HepG2 (cell line): ENCODE data around the gene OR11A1. TPM values are rescaled to one million over a fixed set of nuclear protein-coding genes. Genes with fewer than 3 reads are reported as not detected.

Source experiments
- ATAC-seq: fragments of 200-7000 bp; cut with Tn5 transposase; 3 replicates; pipeline ENCODE4 v1.9.1; 2020; ENCODE audit warnings: mild to moderate bottlenecking, moderate library complexity
- BruUV-seq: library from RNA; stranded (reverse); fragments of 400-500 nt; replicated peaks from 2 replicates; lab custom pipeline; 2021; lab: Mats Ljungman, UMichigan
- CTCF ChIA-PET: fragments of 300-600 bp; formaldehyde crosslinking; extraction: SDS; loops from one replicate; lab custom pipeline; 2021; ENCODE audit warnings: low total read pairs, inconsistent platforms, low intra/inter-chr PET ratio; lab: Yijun Ruan, JAX
- POLR2A ChIA-PET: fragments of 350-600 bp; sonication (Branson Sonifier 250); formaldehyde crosslinking; loops from one replicate; lab custom pipeline; 2020; ENCODE audit warnings: antibody characterized with exemption, inconsistent platforms; lab: Yijun Ruan, JAX
- DNase-seq: peaks from one replicate; pipeline ENCODE4 v3.0.0-alpha.2; 2015; ENCODE audit warnings: low spot score
- FAIRE-seq: peaks from 3 replicates; lab custom pipeline; 2011; peaks lifted over from hg19 to GRCh38; lab: Jason Lieb, UNC
- H2AFZ ChIP-seq: one replicate; pipeline ENCODE4 v1.6.1; 2011; ENCODE audit warnings: low read length, inconsistent platforms
- H3K27ac ChIP-seq: fragments of 300-600 bp; 3 replicates; pipeline ENCODE4 v1.8.0; 2011; ENCODE audit warnings: mixed run types, mild to moderate bottlenecking, mixed read lengths, low read length, inconsistent platforms; ENCODE audit not compliant: insufficient read depth; ENCODE audit errors: extremely low read length
- H3K27me3 ChIP-seq, 2 experiments: fragments of 200-600 bp in 1 of 2; 2 replicates in 1 of 2; 3 replicates in 1 of 2; pipeline versions ENCODE4 v1.6.0 to v1.8.0; 2011; ENCODE audit warnings: low read length in 2 of 2, mild to moderate bottlenecking in 2 of 2, moderate library complexity in 2 of 2, inconsistent platforms in 1 of 2; ENCODE audit not compliant: insufficient read depth in 2 of 2, control insufficient read depth in 1 of 2
- H3K36me3 ChIP-seq, 2 experiments: fragments of 200-600 bp in 1 of 2; replicated peaks in 1 of 2; 2 replicates in 1 of 2; 3 replicates in 1 of 2; pipeline versions ENCODE4 v1.5.1 to v1.8.0; 2011; ENCODE audit warnings: low read length in 2 of 2, inconsistent platforms in 1 of 2; ENCODE audit not compliant: insufficient read depth in 2 of 2, control insufficient read depth in 1 of 2
- H3K4me1 ChIP-seq: 2 replicates; pipeline ENCODE4 v1.5.1; 2012; ENCODE audit warnings: low read length, inconsistent platforms; ENCODE audit not compliant: insufficient read depth
- H3K4me2 ChIP-seq: 2 replicates; pipeline ENCODE4 v1.6.0; 2011; ENCODE audit warnings: low read depth, low read length, inconsistent platforms
- H3K4me3 ChIP-seq, 3 experiments: fragments of 200-600 bp in 1 of 3; sonication (generic), shearing (Covaris generic) in 1 of 3; replicated peaks in 1 of 3; 2 replicates each; pipeline ENCODE4 v1.5.1; 2011 to 2016; ENCODE audit warnings: low read length in 3 of 3, inconsistent platforms in 2 of 3, low read depth in 2 of 3, mild to moderate bottlenecking in 2 of 3, control low read depth in 1 of 3, mixed read lengths in 1 of 3; ENCODE audit not compliant: insufficient read depth in 1 of 3
- H3K79me2 ChIP-seq: one replicate; pipeline ENCODE4 v1.6.1; 2011; ENCODE audit warnings: low read length, inconsistent platforms; ENCODE audit not compliant: insufficient read depth
- H3K9ac ChIP-seq: 2 replicates; pipeline ENCODE4 v1.6.0; 2011; ENCODE audit warnings: mild to moderate bottlenecking, low read depth, low read length, inconsistent platforms; ENCODE audit not compliant: insufficient read depth
- H3K9me3 ChIP-seq: 2 replicates; pipeline ENCODE4 v1.5.1; 2012; ENCODE audit warnings: mild to moderate bottlenecking, low read length
- H4K20me1 ChIP-seq: 2 replicates; pipeline ENCODE4 v1.6.0; 2011; ENCODE audit warnings: inconsistent platforms, mild to moderate bottlenecking, low read length, moderate library complexity; ENCODE audit not compliant: insufficient read depth
- FOXA1 ChIP-seq, 2 experiments: fragments of 450-650 bp in 1 of 2; sonication (generic) in 1 of 2; formaldehyde crosslinking in 1 of 2; IDR thresholded peaks; 2 replicates each; pipeline versions ENCODE4 v1.4.0 to v1.6.1; 2016 to 2020; ENCODE audit warnings: missing genetic modification reagents in 1 of 2
- KLF9 ChIP-seq: IDR thresholded peaks from 2 replicates; pipeline ENCODE4 v1.6.1; 2016; ENCODE audit warnings: low read depth
- MED8 ChIP-seq: sonication (generic); formaldehyde crosslinking; IDR thresholded peaks from 2 replicates; pipeline ENCODE4 v1.8.1; 2023; ENCODE audit warnings: mild to moderate bottlenecking, missing genetic modification reagents; ENCODE audit not compliant: insufficient replicate concordance
- NAIF1 ChIP-seq: sonication (generic); formaldehyde crosslinking; IDR thresholded peaks from 2 replicates; pipeline ENCODE4 v1.5.0; 2020; ENCODE audit warnings: mild to moderate bottlenecking, missing genetic modification reagents, borderline replicate concordance
- RBFOX2 ChIP-seq: fragments of 200-400 bp; formaldehyde crosslinking; IDR thresholded peaks from 2 replicates; pipeline ENCODE4 v1.6.1; 2017; ENCODE audit warnings: low read depth, mild to moderate bottlenecking, low read length
- SNAI1 ChIP-seq: sonication (generic); formaldehyde crosslinking; IDR thresholded peaks from 2 replicates; pipeline ENCODE4 v1.5.0; 2020; ENCODE audit warnings: mild to moderate bottlenecking, missing genetic modification reagents, borderline replicate concordance
- ZNF326 ChIP-seq: sonication (generic); formaldehyde crosslinking; IDR thresholded peaks from 2 replicates; pipeline ENCODE4 v1.4.0; 2020; ENCODE audit warnings: missing genetic modification reagents, borderline replicate concordance
- WGBS: methylation state at CpG from one replicate; pipeline ENCODE4 v1.1.6; 2017; ENCODE audit warnings: low lambda C conversion rate; 5-methylcytosine and 5-hydroxymethylcytosine counted together
- in situ Hi-C: cut with HindIII; loops from 2 replicates; pipeline ENCODE4 v1.10.0; 2017; ENCODE audit warnings: low pct_unique_long_range_greater_than_20kb; ENCODE audit not compliant: extremely low pct_ligation_motif_present
- intact Hi-C: fragments of 100-400 bp; cut with micrococcal nuclease; formaldehyde crosslinking; loops from one replicate; pipeline ENCODE4 v1.10.0; 2022; ENCODE audit not compliant: unreplicated experiment
- polyA plus RNA-seq, 8 experiments: library from polyadenylated mRNA; depleted of rRNA in 3 of 8; stranded (reverse) in 7 of 8; unstranded in 1 of 8; fragments of >200 nt; fragmentation: Illumina TruSeq in 4 of 8; extraction: Trizol in 4 of 8; gene quantifications; 2 replicates each; pipeline versions ENCODE4 v1.2.1 to v1.2.3, GENCODE V29; 2011 to 2016; ENCODE audit warnings: low read depth in 4 of 8, missing spikeins in 1 of 8, mixed read lengths in 1 of 8; ENCODE audit not compliant: insufficient read depth in 1 of 8
- total RNA-seq, 5 experiments: library from RNA; depleted of rRNA; stranded (reverse); fragments of >200 nt; fragmentation: Illumina TruSeq; extraction: Trizol; gene quantifications; 2 replicates each; pipeline ENCODE4 v1.2.3, GENCODE V29; 2016; ENCODE audit warnings: low read depth in 1 of 5
- TF ChIP-seq, protein P1 (sequence below): sonication (generic); formaldehyde crosslinking; IDR thresholded peaks from 2 replicates; pipeline ENCODE4 v1.8.0; 2022; ENCODE audit warnings: missing genetic modification reagents, low read depth, mild to moderate bottlenecking, borderline replicate concordance
- TF ChIP-seq, protein P2 (sequence below): sonication (generic); formaldehyde crosslinking; conservative IDR thresholded peaks from 2 replicates; pipeline ENCODE4 v1.4.0; 2020; ENCODE audit warnings: missing genetic modification reagents
- TF ChIP-seq, protein P3 (sequence below): sonication (generic); formaldehyde crosslinking; IDR thresholded peaks from 2 replicates; pipeline ENCODE4 v1.4.0; 2020; ENCODE audit warnings: missing genetic modification reagents, borderline replicate concordance

Gene OR11A1
- total and polyA plus RNA-seq, 2 of the 13 experiments (the other 11 are each of a cell fraction or from before 2014, with no cell fraction given), result not detected

DNA sequence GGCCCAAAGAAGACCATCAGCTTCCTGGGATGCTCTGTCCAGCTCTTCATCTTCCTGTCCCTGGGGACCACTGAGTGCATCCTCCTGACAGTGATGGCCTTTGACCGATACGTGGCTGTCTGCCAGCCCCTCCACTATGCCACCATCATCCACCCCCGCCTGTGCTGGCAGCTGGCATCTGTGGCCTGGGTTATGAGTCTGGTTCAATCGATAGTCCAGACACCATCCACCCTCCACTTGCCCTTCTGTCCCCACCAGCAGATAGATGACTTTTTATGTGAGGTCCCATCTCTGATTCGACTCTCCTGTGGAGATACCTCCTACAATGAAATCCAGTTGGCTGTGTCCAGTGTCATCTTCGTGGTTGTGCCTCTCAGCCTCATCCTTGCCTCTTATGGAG is 5.2 kb upstream of the OR11A1 start (continued):
- TF ChIP-seq, protein P1, sequence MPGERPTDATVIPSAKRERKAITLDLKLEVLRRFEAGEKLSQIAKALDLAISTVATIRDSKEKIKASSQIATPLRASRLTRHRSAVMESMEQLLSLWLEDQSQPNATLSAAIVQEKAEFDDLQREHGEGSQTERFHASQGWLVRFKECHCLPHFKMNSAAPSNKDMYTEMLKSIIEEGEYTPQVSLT, result no peak
- TF ChIP-seq KLF9, result no peak

DNA sequence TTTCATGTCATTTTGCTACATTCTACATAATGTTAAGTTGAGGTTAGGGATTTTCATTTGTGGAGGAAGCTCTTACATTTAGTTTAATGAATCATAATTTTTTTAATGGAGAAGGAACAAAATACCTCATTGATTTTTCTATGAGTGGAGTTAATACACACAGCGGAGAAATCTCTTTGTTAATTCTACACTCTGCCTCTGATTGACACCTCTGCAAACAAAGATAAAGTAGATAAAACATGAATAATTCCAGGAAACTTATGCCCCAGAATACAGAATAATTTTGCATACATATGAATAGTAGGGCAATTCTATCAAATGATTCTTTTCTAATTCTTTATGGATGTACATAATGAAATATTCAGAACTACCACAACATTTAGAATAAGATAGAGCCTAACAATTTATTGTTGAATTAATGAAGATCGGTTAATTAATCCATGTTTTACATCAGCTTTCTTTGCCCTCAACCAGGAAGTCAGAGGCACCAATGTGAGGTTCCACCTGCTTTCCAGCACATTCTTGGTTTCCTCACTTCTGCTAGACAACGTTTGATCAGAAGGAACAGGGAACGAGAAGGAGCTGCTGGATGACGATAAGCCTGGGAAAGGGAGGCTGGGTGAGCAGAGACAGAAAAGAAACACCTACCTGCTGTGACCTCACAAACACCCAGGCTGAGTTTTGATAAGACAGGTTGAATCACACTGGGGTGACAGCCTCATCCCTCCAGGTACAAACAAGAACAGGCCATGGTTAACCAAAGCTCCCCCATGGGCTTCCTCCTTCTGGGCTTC is 4.3 kb upstream of the OR11A1 start:
- no peak for DNase-seq
- H3K9ac ChIP-seq, result no peak overlapping the region
- TF ChIP-seq SNAI1 (CRISPR knock-in tag) (no peak), NAIF1 (no peak), RBFOX2 (no peak), MED8 (CRISPR knock-in tag) (no peak), ZNF326 (CRISPR knock-in tag) (no peak), FOXA1 (IDR thresholded peaks at IDR 0.05) (no peak), FOXA1 (CRISPR knock-in tag; IDR thresholded peaks at IDR 0.05) (no peak)
- TF ChIP-seq, protein P2, sequence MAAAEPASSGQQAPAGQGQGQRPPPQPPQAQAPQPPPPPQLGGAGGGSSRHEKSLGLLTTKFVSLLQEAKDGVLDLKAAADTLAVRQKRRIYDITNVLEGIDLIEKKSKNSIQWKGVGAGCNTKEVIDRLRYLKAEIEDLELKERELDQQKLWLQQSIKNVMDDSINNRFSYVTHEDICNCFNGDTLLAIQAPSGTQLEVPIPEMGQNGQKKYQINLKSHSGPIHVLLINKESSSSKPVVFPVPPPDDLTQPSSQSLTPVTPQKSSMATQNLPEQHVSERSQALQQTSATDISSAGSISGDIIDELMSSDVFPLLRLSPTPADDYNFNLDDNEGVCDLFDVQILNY (CRISPR knock-in tag), result no peak
- TF ChIP-seq, protein P3, sequence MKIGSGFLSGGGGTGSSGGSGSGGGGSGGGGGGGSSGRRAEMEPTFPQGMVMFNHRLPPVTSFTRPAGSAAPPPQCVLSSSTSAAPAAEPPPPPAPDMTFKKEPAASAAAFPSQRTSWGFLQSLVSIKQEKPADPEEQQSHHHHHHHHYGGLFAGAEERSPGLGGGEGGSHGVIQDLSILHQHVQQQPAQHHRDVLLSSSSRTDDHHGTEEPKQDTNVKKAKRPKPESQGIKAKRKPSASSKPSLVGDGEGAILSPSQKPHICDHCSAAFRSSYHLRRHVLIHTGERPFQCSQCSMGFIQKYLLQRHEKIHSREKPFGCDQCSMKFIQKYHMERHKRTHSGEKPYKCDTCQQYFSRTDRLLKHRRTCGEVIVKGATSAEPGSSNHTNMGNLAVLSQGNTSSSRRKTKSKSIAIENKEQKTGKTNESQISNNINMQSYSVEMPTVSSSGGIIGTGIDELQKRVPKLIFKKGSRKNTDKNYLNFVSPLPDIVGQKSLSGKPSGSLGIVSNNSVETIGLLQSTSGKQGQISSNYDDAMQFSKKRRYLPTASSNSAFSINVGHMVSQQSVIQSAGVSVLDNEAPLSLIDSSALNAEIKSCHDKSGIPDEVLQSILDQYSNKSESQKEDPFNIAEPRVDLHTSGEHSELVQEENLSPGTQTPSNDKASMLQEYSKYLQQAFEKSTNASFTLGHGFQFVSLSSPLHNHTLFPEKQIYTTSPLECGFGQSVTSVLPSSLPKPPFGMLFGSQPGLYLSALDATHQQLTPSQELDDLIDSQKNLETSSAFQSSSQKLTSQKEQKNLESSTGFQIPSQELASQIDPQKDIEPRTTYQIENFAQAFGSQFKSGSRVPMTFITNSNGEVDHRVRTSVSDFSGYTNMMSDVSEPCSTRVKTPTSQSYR (CRISPR knock-in tag), result no peak
- ChIA-PET POLR2A (no interaction called here), CTCF (no interaction called here)
- H3K36me3 ChIP-seq, result no peaks in the 10 kb centered on the region
- peaks cover 0 to 15% of the 10 kb centered on the region in 2 experiments; a peak in 2 of 5 replicates for H3K27me3 ChIP-seq
- no peaks in the 10 kb centered on the region for H3K79me2 ChIP-seq
- H2AFZ ChIP-seq, result no peak overlapping the region
- H3K9me3 ChIP-seq, result no peaks in the 10 kb centered on the region
- FAIRE-seq, result no peak
- in situ Hi-C loops (no loop called here), intact Hi-C loops (no loop called here)
- no peaks in the 10 kb centered on the region for H3K4me1 ChIP-seq
- H3K4me2 ChIP-seq, result no peak overlapping the region
- WGBS, result 9% methylated on average over 5 of the region's 5 CpGs
- BruUV-seq, result no TSS peak
- no peak overlapping the region for H3K27ac ChIP-seq
- H4K20me1 ChIP-seq, result no peaks in the 10 kb centered on the region
- no peak overlapping the region for H3K4me3 ChIP-seq
- no peak for ATAC-seq
